T-helper 2 cell treated with Interferon-gamma antibody and Interleukin-4, amounts not matched to agents 5 μg/mL and 100 μg/mL, for 36 hours (primary cell): Measurements from ENCODE around the gene MTMR4.
A peak's percentile ranks its signal among the peaks of the same experiment; 100 is the strongest.
"Not testable (repeated sequence)": the region's sequence is repeated elsewhere in the genome, so short reads cannot be mapped to it uniquely, and the experiment has no call there.

Source experiments
- DNase-seq: peaks from one replicate; pipeline ENCODE4 v3.0.0; 2021; ENCODE audit warnings: low spot score
- H3K27ac Mint-ChIP-seq: one replicate; pipeline ENCODE4 v1.8.0; 2021; ENCODE audit warnings: mild to moderate bottlenecking, mixed read lengths
- H3K27me3 Mint-ChIP-seq: one replicate; pipeline ENCODE4 v1.8.0; 2021; ENCODE audit warnings: low read depth, mixed read lengths
- H3K36me3 Mint-ChIP-seq: one replicate; pipeline ENCODE4 v1.8.0; 2021; ENCODE audit warnings: low read depth, mixed read lengths
- H3K4me1 Mint-ChIP-seq: one replicate; pipeline ENCODE4 v1.8.0; 2021; ENCODE audit warnings: low read depth, mixed read lengths
- H3K4me3 Mint-ChIP-seq: one replicate; pipeline ENCODE4 v1.8.0; 2022; ENCODE audit warnings: mild to moderate bottlenecking, moderate library complexity, mixed read lengths
- H3K9me3 Mint-ChIP-seq: one replicate; pipeline ENCODE4 v1.8.0; 2021; ENCODE audit warnings: mixed read lengths

The MTMR4 gene

GRCh38 chr17:58513965-58514769, at the start of gene MTMR4:
TSS of gene MTMR4 (minus strand) at chr17:58514638. CDS start at chr17:58514407, 231 bp downstream.
- no peaks in the 10 kb centered on the region for H3K9me3 Mint-ChIP-seq
- H3K27ac Mint-ChIP-seq, result peak within 1 kb of the TSS; percentile 85
- H3K27me3 Mint-ChIP-seq, result peaks cover 4% of the 10 kb centered on the region
- peak; percentile 79 for DNase-seq
- peak within 1 kb of the TSS; percentile 89 for H3K4me3 Mint-ChIP-seq
- peaks cover 44% of the 10 kb centered on the region for H3K4me1 Mint-ChIP-seq
- peaks cover 32% of the 10 kb centered on the region for H3K36me3 Mint-ChIP-seq

GRCh38 chr17:58560511-58560910, 46.1 kb upstream of the MTMR4 start:
- peaks cover 7% of the 10 kb centered on the region for H3K4me1 Mint-ChIP-seq
- no peaks in the 10 kb centered on the region for H3K9me3 Mint-ChIP-seq
- DNase-seq, result no peak
- H3K27me3 Mint-ChIP-seq, result peaks cover 5% of the 10 kb centered on the region
- no peak overlapping the region for H3K4me3 Mint-ChIP-seq
- no peaks in the 10 kb centered on the region for H3K36me3 Mint-ChIP-seq
- H3K27ac Mint-ChIP-seq, result no peak overlapping the region

GRCh38 chr17:58557981-58558380, 43.5 kb upstream of the MTMR4 start:
- H3K27me3 Mint-ChIP-seq, result peaks cover 5% of the 10 kb centered on the region
- no peak overlapping the region for H3K4me3 Mint-ChIP-seq
- H3K9me3 Mint-ChIP-seq, result no peaks in the 10 kb centered on the region
- H3K4me1 Mint-ChIP-seq, result peaks cover 7% of the 10 kb centered on the region
- DNase-seq, result no peak
- no peak overlapping the region for H3K27ac Mint-ChIP-seq
- no peaks in the 10 kb centered on the region for H3K36me3 Mint-ChIP-seq

GRCh38 chr17:58556833-58557250, 42.4 kb upstream of the MTMR4 start:
- Mint-ChIP-seq H3K27ac (no peak overlapping the region), H3K36me3 (no peaks in the 10 kb centered on the region), H3K4me3 (peak overlapping the region; percentile 24), H3K27me3 (peaks cover 7% of the 10 kb centered on the region), H3K4me1 (peaks cover 7% of the 10 kb centered on the region), H3K9me3 (no peaks in the 10 kb centered on the region)
- DNase-seq, result no peak

GRCh38 chr17:58555109-58555508, 40.7 kb upstream of the MTMR4 start:
- not testable (repeated sequence) for H3K27ac Mint-ChIP-seq, H3K4me3 Mint-ChIP-seq, DNase-seq, H3K27me3 Mint-ChIP-seq, H3K9me3 Mint-ChIP-seq, H3K4me1 Mint-ChIP-seq, H3K36me3 Mint-ChIP-seq

- Mint-ChIP-seq H3K9me3 (no peaks in the 10 kb centered on the region), H3K4me1 (no peaks in the 10 kb centered on the region), H3K36me3 (no peaks in the 10 kb centered on the region), H3K27ac (no peak overlapping the region), H3K4me3 (no peak overlapping the region), H3K27me3 (peaks cover 18% of the 10 kb centered on the region)
- no peak for DNase-seq
These were observed 26.8 kb upstream of the MTMR4 start for GRCh38 chr17:58541249-58541648.

- H3K27me3 Mint-ChIP-seq, result peaks cover 29% of the 10 kb centered on the region
- no peaks in the 10 kb centered on the region for H3K4me1 Mint-ChIP-seq
- no peaks in the 10 kb centered on the region for H3K9me3 Mint-ChIP-seq
- no peak for DNase-seq
- H3K27ac Mint-ChIP-seq, result no peak overlapping the region
- H3K4me3 Mint-ChIP-seq, result no peak overlapping the region
- H3K36me3 Mint-ChIP-seq, result no peaks in the 10 kb centered on the region
These were observed 25.3 kb upstream of the MTMR4 start for GRCh38 chr17:58539698-58540097.

- Mint-ChIP-seq H3K27me3 (peaks cover 31% of the 10 kb centered on the region), H3K36me3 (no peaks in the 10 kb centered on the region), H3K9me3 (no peaks in the 10 kb centered on the region), H3K4me1 (no peaks in the 10 kb centered on the region), H3K4me3 (no peak overlapping the region), H3K27ac (no peak overlapping the region)
- no peak for DNase-seq
These were observed 24.5 kb upstream of the MTMR4 start for GRCh38 chr17:58538811-58539409.

- no peaks in the 10 kb centered on the region for H3K4me1 Mint-ChIP-seq
These were observed 22.8 kb upstream of the MTMR4 start for GRCh38 chr17:58537266-58537665.

GRCh38 chr17:58536542-58536941, 22.1 kb upstream of the MTMR4 start:
- no peaks in the 10 kb centered on the region for H3K4me1 Mint-ChIP-seq
- H3K27me3 Mint-ChIP-seq, result peaks cover 39% of the 10 kb centered on the region
- no peak overlapping the region for H3K27ac Mint-ChIP-seq
- H3K9me3 Mint-ChIP-seq, result no peaks in the 10 kb centered on the region
- no peaks in the 10 kb centered on the region for H3K36me3 Mint-ChIP-seq
- H3K4me3 Mint-ChIP-seq, result no peak overlapping the region
- DNase-seq, result no peak

More at GRCh38 chr17:58537266-58537665, 22.8 kb upstream of the MTMR4 start:
- Mint-ChIP-seq H3K27me3 (peaks cover 40% of the 10 kb centered on the region), H3K36me3 (no peaks in the 10 kb centered on the region), H3K9me3 (no peaks in the 10 kb centered on the region), H3K27ac (no peak overlapping the region), H3K4me3 (no peak overlapping the region)
- no peak for DNase-seq

GRCh38 chr17:58535431-58535830, 21.0 kb upstream of the MTMR4 start:
- Mint-ChIP-seq H3K27ac (no peak overlapping the region), H3K36me3 (no peaks in the 10 kb centered on the region), H3K27me3 (peaks cover 48% of the 10 kb centered on the region), H3K4me1 (no peaks in the 10 kb centered on the region), H3K4me3 (no peak overlapping the region), H3K9me3 (no peaks in the 10 kb centered on the region)
- DNase-seq, result no peak

- Mint-ChIP-seq H3K4me1 (no peaks in the 10 kb centered on the region), H3K4me3 (no peak overlapping the region), H3K9me3 (no peaks in the 10 kb centered on the region), H3K27me3 (peaks cover 53% of the 10 kb centered on the region), H3K27ac (no peak overlapping the region), H3K36me3 (no peaks in the 10 kb centered on the region)
- DNase-seq, result no peak
These were observed 20.5 kb upstream of the MTMR4 start for GRCh38 chr17:58534901-58535421.

GRCh38 chr17:58534331-58534730, 19.9 kb upstream of the MTMR4 start:
- Mint-ChIP-seq H3K9me3 (no peaks in the 10 kb centered on the region), H3K27me3 (peaks cover 56% of the 10 kb centered on the region), H3K4me1 (no peaks in the 10 kb centered on the region), H3K27ac (no peak overlapping the region), H3K36me3 (no peaks in the 10 kb centered on the region), H3K4me3 (no peak overlapping the region)
- no peak for DNase-seq

GRCh38 chr17:58533616-58534188, 19.3 kb upstream of the MTMR4 start:
- Mint-ChIP-seq H3K4me1 (no peaks in the 10 kb centered on the region), H3K27me3 (peaks cover 62% of the 10 kb centered on the region), H3K36me3 (no peaks in the 10 kb centered on the region), H3K27ac (no peak overlapping the region), H3K9me3 (no peaks in the 10 kb centered on the region), H3K4me3 (no peak overlapping the region)
- no peak for DNase-seq
